Measurements from ENCODE around the gene YJEFN3.

- TF ChIP-seq POLR2A (IDR thresholded peaks at IDR 0.05; ENCODE audit: low read depth, low read length): no peak
- TF ChIP-seq, protein P1, sequence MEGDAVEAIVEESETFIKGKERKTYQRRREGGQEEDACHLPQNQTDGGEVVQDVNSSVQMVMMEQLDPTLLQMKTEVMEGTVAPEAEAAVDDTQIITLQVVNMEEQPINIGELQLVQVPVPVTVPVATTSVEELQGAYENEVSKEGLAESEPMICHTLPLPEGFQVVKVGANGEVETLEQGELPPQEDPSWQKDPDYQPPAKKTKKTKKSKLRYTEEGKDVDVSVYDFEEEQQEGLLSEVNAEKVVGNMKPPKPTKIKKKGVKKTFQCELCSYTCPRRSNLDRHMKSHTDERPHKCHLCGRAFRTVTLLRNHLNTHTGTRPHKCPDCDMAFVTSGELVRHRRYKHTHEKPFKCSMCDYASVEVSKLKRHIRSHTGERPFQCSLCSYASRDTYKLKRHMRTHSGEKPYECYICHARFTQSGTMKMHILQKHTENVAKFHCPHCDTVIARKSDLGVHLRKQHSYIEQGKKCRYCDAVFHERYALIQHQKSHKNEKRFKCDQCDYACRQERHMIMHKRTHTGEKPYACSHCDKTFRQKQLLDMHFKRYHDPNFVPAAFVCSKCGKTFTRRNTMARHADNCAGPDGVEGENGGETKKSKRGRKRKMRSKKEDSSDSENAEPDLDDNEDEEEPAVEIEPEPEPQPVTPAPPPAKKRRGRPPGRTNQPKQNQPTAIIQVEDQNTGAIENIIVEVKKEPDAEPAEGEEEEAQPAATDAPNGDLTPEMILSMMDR (IDR thresholded peaks at IDR 0.05 in 2 of 3, conservative IDR thresholded peaks at IDR 0.05 in 1 of 3; ENCODE audit: control insufficient read depth in 2 of 3, extremely low read depth in 1 of 3, insufficient read depth in 1 of 3, low read depth in 3 of 3, low read length in 3 of 3): no peak
- TF ChIP-seq, protein P2, sequence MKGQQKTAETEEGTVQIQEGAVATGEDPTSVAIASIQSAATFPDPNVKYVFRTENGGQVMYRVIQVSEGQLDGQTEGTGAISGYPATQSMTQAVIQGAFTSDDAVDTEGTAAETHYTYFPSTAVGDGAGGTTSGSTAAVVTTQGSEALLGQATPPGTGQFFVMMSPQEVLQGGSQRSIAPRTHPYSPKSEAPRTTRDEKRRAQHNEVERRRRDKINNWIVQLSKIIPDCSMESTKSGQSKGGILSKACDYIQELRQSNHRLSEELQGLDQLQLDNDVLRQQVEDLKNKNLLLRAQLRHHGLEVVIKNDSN (IDR thresholded peaks at IDR 0.05; ENCODE audit: borderline replicate concordance, extremely low read length, insufficient read depth, low read depth, low read length): no peak
- TF ChIP-seq STAT3 (IDR thresholded peaks at IDR 0.05; ENCODE audit: low read depth, low read length): no peak
- TF ChIP-seq, protein P3, sequence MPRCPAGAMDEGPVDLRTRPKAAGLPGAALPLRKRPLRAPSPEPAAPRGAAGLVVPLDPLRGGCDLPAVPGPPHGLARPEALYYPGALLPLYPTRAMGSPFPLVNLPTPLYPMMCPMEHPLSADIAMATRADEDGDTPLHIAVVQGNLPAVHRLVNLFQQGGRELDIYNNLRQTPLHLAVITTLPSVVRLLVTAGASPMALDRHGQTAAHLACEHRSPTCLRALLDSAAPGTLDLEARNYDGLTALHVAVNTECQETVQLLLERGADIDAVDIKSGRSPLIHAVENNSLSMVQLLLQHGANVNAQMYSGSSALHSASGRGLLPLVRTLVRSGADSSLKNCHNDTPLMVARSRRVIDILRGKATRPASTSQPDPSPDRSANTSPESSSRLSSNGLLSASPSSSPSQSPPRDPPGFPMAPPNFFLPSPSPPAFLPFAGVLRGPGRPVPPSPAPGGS (IDR thresholded peaks at IDR 0.05; ENCODE audit: borderline replicate concordance, insufficient read depth, low read depth, low read length, poor library complexity, severe bottlenecking): no peak
Measured at GRCh38 chr19:19546751-19547162, 18.0 kb downstream of the YJEFN3 start.

Data from GM12878 (cell line).